Activated naive CD4-positive, alpha-beta T cell treated with anti-CD3 and anti-CD28 coated beads for 36 hours (primary cell): ENCODE data around the gene MPND. TPM values are rescaled to one million over a fixed set of nuclear protein-coding genes. Genes with fewer than 3 reads are reported as not detected.
A peak's percentile ranks its signal among the peaks of the same experiment; 100 is the strongest.
"Not testable (repeated sequence)": the region's sequence is repeated elsewhere in the genome, so short reads cannot be mapped to it uniquely, and the experiment has no call there.

Experiments used
- CTCF ChIA-PET: fragments of 350-600 bp; sonication (Branson Sonifier 250); formaldehyde crosslinking; loops from one replicate; lab custom pipeline; 2021; ENCODE audit warnings: antibody characterized with exemption; lab: Charles Lee
- DNase-seq: peaks from one replicate; pipeline ENCODE4 v3.0.0-alpha.2; 2020
- H3K27ac Mint-ChIP-seq: one replicate; pipeline ENCODE4 v1.8.0; 2021; ENCODE audit warnings: mild to moderate bottlenecking, mixed read lengths
- H3K27me3 Mint-ChIP-seq: one replicate; pipeline ENCODE4 v1.8.0; 2021; ENCODE audit warnings: low read depth, mixed read lengths
- H3K36me3 Mint-ChIP-seq: one replicate; pipeline ENCODE4 v1.8.0; 2021; ENCODE audit warnings: low read depth, mixed read lengths
- H3K4me1 Mint-ChIP-seq: one replicate; pipeline ENCODE4 v1.8.0; 2021; ENCODE audit warnings: low read depth, mixed read lengths
- H3K4me3 Mint-ChIP-seq: one replicate; pipeline ENCODE4 v1.8.0; 2021; ENCODE audit warnings: mild to moderate bottlenecking, moderate library complexity, mixed read lengths
- H3K9me3 Mint-ChIP-seq: one replicate; pipeline ENCODE4 v1.8.0; 2021; ENCODE audit warnings: mixed read lengths
- intact Hi-C: fragments of 100-400 bp; cut with micrococcal nuclease; formaldehyde crosslinking; loops from one replicate; pipeline ENCODE4 v1.15.1; 2023
- total RNA-seq, 2 experiments: library from RNA; stranded (reverse); gene quantifications; one replicate each; pipeline ENCODE4 v1.2.3, GENCODE V29; 2021

The MPND gene
- total RNA-seq, 2 experiments from 2014 or later: 16.3 to 18.6 TPM

GRCh38 chr19:4324228-4324627, 19.1 kb upstream of the MPND start:
- CTCF ChIA-PET: interaction anchor here (1.3 to 6.0 kb wide), 3 partner anchors 19 to 57 kb away, joined by 4 to 29 read pairs (median 15); partner anchors contain the start of gene MPND
- Mint-ChIP-seq H3K36me3 (peaks cover 2% of the 10 kb centered on the region), H3K9me3 (peaks cover 2% of the 10 kb centered on the region), H3K4me1 (peaks cover 20% of the 10 kb centered on the region), H3K27ac (no peak overlapping the region), H3K4me3 (no peak overlapping the region), H3K27me3 (no peaks in the 10 kb centered on the region)
- intact Hi-C loops: no loop called here
- DNase-seq: no peak

GRCh38 chr19:4326215-4326836, 17.0 kb upstream of the MPND start:
- no peak for DNase-seq
- peaks cover 27% of the 10 kb centered on the region for H3K4me1 Mint-ChIP-seq
- CTCF ChIA-PET: no interaction called here
- H3K9me3 Mint-ChIP-seq: no peaks in the 10 kb centered on the region
- H3K36me3 Mint-ChIP-seq: peaks cover 4% of the 10 kb centered on the region
- H3K27me3 Mint-ChIP-seq: no peaks in the 10 kb centered on the region
- intact Hi-C loops: no loop called here
- peak overlapping the region; percentile 5 for H3K4me3 Mint-ChIP-seq
- no peak overlapping the region for H3K27ac Mint-ChIP-seq

DNA sequence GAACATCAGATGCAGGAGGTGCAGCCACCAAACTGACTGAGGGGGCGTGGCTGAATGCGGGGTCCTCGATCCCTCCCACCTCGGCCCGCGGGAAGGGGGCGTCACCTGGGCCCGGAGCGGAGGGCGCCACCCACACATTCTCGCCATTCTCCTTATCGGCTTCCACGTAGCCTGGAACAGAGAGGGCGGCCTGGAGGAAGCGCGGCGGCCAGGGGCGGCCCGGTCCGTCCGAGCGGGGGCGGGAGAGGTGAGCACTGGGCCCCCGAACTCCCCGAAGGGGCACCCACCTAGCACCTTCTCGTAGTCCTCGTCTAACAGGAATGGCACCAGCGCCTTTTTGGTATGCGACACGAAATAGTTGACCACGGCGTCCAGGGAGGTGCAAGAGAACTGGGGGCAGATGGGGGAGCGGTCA, 16.5 kb upstream of the MPND start:
- Mint-ChIP-seq H3K27me3 (no peaks in the 10 kb centered on the region), H3K4me1 (peaks cover 27% of the 10 kb centered on the region), H3K27ac (no peak overlapping the region), H3K36me3 (peaks cover 5% of the 10 kb centered on the region), H3K4me3 (peak overlapping the region; percentile 87), H3K9me3 (no peaks in the 10 kb centered on the region)
- intact Hi-C loops: no loop called here
- DNase-seq: no peak
- CTCF ChIA-PET: no interaction called here

- H3K4me1 Mint-ChIP-seq: peaks cover 27% of the 10 kb centered on the region
- intact Hi-C loops: no loop called here
- H3K36me3 Mint-ChIP-seq: peaks cover 6% of the 10 kb centered on the region
- CTCF ChIA-PET: interaction anchor here (1.0 kb wide), 1 partner anchor 60 kb away, joined by 5 read pairs; no protein-coding TSS in a partner anchor
- H3K4me3 Mint-ChIP-seq: peak overlapping the region; percentile 87
- no peak overlapping the region for H3K27ac Mint-ChIP-seq
- H3K9me3 Mint-ChIP-seq: no peaks in the 10 kb centered on the region
- DNase-seq: peak; percentile 89
- H3K27me3 Mint-ChIP-seq: no peaks in the 10 kb centered on the region
These were observed 16.0 kb upstream of the MPND start for GRCh38 chr19:4327252-4327876.

GRCh38 chr19:4327877-4328242, 15.5 kb upstream of the MPND start:
- Mint-ChIP-seq H3K27me3 (no peaks in the 10 kb centered on the region), H3K9me3 (no peaks in the 10 kb centered on the region), H3K27ac (no peak overlapping the region), H3K4me1 (peaks cover 27% of the 10 kb centered on the region), H3K4me3 (peak overlapping the region; percentile 87), H3K36me3 (peaks cover 6% of the 10 kb centered on the region)
- no peak for DNase-seq
- CTCF ChIA-PET: interaction anchor here (0.8 to 1.0 kb wide), 3 partner anchors 9 to 61 kb away, joined by 3 to 5 read pairs (median 3); partner anchors contain the start of gene MPND
- intact Hi-C loops: loop anchor here (1.0 to 2.0 kb wide), 4 partner anchors 14 to 81 kb away; partner anchors contain the start of genes CHAF1A, TMIGD2 and YJU2

- peaks cover 27% of the 10 kb centered on the region for H3K4me1 Mint-ChIP-seq
- H3K27me3 Mint-ChIP-seq: no peaks in the 10 kb centered on the region
- peak overlapping the region; percentile 84 for H3K27ac Mint-ChIP-seq
- no peaks in the 10 kb centered on the region for H3K9me3 Mint-ChIP-seq
- peak; percentile 97 for DNase-seq
- intact Hi-C loops: loop anchor here (1.0 to 2.0 kb wide), 4 partner anchors 14 to 81 kb away; partner anchors contain the start of genes CHAF1A, TMIGD2 and YJU2
- CTCF ChIA-PET: interaction anchor here (0.8 to 1.0 kb wide), 3 partner anchors 9 to 61 kb away, joined by 3 to 5 read pairs (median 3); partner anchors contain the start of gene MPND
- peaks cover 6% of the 10 kb centered on the region for H3K36me3 Mint-ChIP-seq
- H3K4me3 Mint-ChIP-seq: peak overlapping the region; percentile 87
These were observed 14.9 kb upstream of the MPND start for GRCh38 chr19:4328243-4328990.

- peak overlapping the region; percentile 87 for H3K4me3 Mint-ChIP-seq
- H3K27me3 Mint-ChIP-seq, H3K36me3 Mint-ChIP-seq, H3K9me3 Mint-ChIP-seq: not testable (repeated sequence)
- CTCF ChIA-PET: interaction anchor here (0.9 kb wide), 1 partner anchor 10 kb away, joined by 3 read pairs; no protein-coding TSS in a partner anchor
- intact Hi-C loops: loop anchor here (1.0 to 2.0 kb wide), 4 partner anchors 13 to 82 kb away; partner anchors contain the start of genes CHAF1A, TMIGD2 and YJU2
- DNase-seq: peak; percentile 52
- H3K4me1 Mint-ChIP-seq: peaks cover 27% of the 10 kb centered on the region
- H3K27ac Mint-ChIP-seq: peak overlapping the region; percentile 84
These were observed 14.2 kb upstream of the MPND start for GRCh38 chr19:4328991-4329681.

DNA sequence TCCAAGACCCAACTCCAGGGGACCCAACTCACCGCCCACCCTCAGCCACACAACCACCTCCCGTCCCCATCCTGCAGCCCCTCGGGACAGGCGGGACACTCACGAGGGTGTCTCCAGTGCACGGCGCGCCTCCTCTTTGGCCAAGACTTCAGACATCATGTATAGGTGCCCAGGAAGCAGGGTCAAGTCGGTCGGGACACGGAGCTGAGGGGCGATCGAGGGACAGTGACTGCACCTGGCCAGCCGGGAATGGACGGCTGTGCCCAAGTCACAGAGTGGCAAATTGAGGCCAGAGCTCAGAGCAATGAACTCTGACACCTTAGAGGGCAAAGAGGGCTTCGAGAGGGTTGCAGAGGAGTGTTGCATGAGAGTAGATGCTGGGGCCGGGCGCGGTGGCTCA, 13.5 kb upstream of the MPND start:
- Mint-ChIP-seq H3K4me1 (peaks cover 27% of the 10 kb centered on the region), H3K4me3 (peak overlapping the region; percentile 87), H3K27ac (no peak overlapping the region), H3K27me3 (no peaks in the 10 kb centered on the region), H3K36me3 (peaks cover 16% of the 10 kb centered on the region), H3K9me3 (no peaks in the 10 kb centered on the region)
- no peak for DNase-seq
- intact Hi-C loops: loop anchor here (2.0 kb wide), 1 partner anchor 27 kb away; the partner anchor contains the start of gene TMIGD2
- CTCF ChIA-PET: no interaction called here

DNA sequence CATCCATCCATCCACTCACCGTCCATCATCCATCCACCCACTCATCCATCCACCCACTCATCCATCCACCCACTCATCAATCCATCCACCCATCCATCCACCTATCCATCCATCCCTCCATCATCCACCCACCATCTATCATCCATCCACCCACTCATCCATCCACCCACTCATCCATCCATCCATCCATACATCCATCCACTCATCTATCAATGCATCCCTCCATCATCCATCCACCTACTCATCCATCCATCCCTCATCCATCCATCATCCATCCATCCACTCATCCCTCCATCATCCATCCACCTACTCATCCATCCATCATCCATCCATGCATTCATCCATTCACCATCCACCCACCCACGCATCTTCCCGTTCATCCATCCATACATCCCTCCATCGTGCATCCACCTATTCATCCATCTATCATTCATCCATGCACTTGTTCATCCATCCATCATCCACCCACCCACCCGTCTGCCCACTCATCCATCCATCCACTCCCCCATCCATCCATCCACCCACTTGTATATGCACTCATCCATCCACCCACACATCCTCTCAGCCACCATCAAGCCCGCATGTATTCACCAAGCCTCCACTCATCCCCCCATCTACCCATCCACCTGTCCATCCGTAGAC, 8.3 kb upstream of the MPND start:
- H3K9me3 Mint-ChIP-seq: no peaks in the 10 kb centered on the region
- H3K4me1 Mint-ChIP-seq: peaks cover 16% of the 10 kb centered on the region
- H3K27ac Mint-ChIP-seq: no peak overlapping the region
- no peak overlapping the region for H3K4me3 Mint-ChIP-seq
- peaks cover 21% of the 10 kb centered on the region for H3K36me3 Mint-ChIP-seq
- CTCF ChIA-PET: no interaction called here
- intact Hi-C loops: no loop called here
- no peak for DNase-seq
- H3K27me3 Mint-ChIP-seq: no peaks in the 10 kb centered on the region

GRCh38 chr19:4337906-4338440, 5.4 kb upstream of the MPND start:
- intact Hi-C loops: loop anchor here (1.0 kb wide), 1 partner anchor 71 kb away; no protein-coding TSS in a partner anchor
- no peak for DNase-seq
- peak overlapping the region; percentile 81 for H3K4me3 Mint-ChIP-seq
- H3K36me3 Mint-ChIP-seq: peaks cover 17% of the 10 kb centered on the region
- no peaks in the 10 kb centered on the region for H3K9me3 Mint-ChIP-seq
- H3K4me1 Mint-ChIP-seq: peaks cover 18% of the 10 kb centered on the region
- no peaks in the 10 kb centered on the region for H3K27me3 Mint-ChIP-seq
- H3K27ac Mint-ChIP-seq: peak overlapping the region; percentile 87
- CTCF ChIA-PET: interaction anchor here (0.6 to 2.9 kb wide), 5 partner anchors 10 to 71 kb away, joined by 3 to 14 read pairs (median 7); partner anchors contain the start of gene SH3GL1
